ENCODE measurements around the gene WNT7A. TPM values are rescaled to one million over a fixed set of nuclear protein-coding genes. Genes with fewer than 3 reads are reported as not detected.

Gene WNT7A
- total RNA-seq, 2 donors from 2014 or later, result 0.11 TPM; not detected in 1

DNA sequence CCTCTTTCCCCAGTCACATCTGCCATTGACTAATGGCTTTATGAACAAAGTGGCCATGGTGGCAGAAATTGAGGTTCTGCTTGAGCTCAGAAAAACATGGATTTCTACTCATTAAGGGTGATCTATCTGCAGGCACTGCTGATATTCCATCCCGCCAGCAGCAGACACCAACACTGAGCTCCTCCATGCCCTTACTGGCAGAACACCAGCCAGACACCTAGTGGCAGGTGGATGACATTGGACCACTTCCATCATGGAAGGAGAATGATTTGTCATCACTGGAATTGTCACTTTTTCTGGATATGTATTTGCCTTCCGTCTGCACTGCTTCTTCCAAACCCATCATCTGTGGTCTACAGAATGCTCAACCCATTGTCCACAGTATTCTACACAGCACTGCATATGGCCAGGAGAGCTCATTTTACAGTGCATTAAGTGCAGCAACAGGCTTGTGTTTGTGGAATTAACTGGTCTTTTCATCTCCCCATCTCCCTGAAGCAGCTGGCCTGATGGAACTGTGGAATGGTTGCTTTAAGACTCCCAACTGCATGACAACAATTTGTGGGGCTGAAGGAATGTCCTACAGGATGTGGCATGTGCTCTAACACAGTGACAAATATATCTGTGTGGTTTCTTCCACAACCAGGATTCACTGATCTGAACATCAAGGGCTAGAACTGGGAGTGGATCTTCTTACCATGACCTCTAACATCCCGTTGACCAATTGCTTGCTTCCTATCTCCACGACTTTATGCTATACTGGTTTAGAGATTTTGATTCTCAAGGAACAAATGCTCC, 103.4 kb downstream of the WNT7A start:
- no peaks in the 10 kb centered on the region for H3K4me1 ChIP-seq (replicated peaks)
- intact Hi-C loops (cut with DNase I), result no loop called here
- H3K4me3 ChIP-seq, result no peak overlapping the region
- H3K9me3 ChIP-seq, result no peaks in the 10 kb centered on the region
- 90% methylated on average over 4 of the region's 4 CpGs for WGBS
- TF ChIP-seq POLR2AphosphoS5 (IDR thresholded peaks at IDR 0.05) (no peak), POLR2A (IDR thresholded peaks at IDR 0.05) (no peak), CTCF (IDR thresholded peaks at IDR 0.05) (no peak)
- no peaks in the 10 kb centered on the region for H3K27me3 ChIP-seq (replicated peaks; ENCODE audit: insufficient read depth)
- H3K27ac ChIP-seq, result no peak overlapping the region
- no peaks in the 10 kb centered on the region for H3K36me3 ChIP-seq
- DNase-seq (ENCODE audit: low spot score), result no peak

GRCh38 chr3:13772885-13773745, 106.8 kb downstream of the WNT7A start:
- no peaks in the 10 kb centered on the region for H3K9me3 ChIP-seq
- intact Hi-C loops (cut with DNase I), result no loop called here
- H3K4me1 ChIP-seq (replicated peaks), result no peaks in the 10 kb centered on the region
- no peak overlapping the region for H3K27ac ChIP-seq
- TF ChIP-seq POLR2A (IDR thresholded peaks at IDR 0.05) (no peak), POLR2AphosphoS5 (IDR thresholded peaks at IDR 0.05) (no peak), CTCF (IDR thresholded peaks at IDR 0.05) (no peak)
- H3K27me3 ChIP-seq (replicated peaks; ENCODE audit: insufficient read depth), result no peaks in the 10 kb centered on the region
- WGBS, result 93% methylated on average over 18 of the region's 18 CpGs
- H3K4me3 ChIP-seq, result no peak overlapping the region
- DNase-seq (ENCODE audit: low spot score), result no peak
- no peaks in the 10 kb centered on the region for H3K36me3 ChIP-seq

- Histone ChIP-seq H3K4me1 (replicated peaks) (no peaks in the 10 kb centered on the region), H3K9me3 (no peaks in the 10 kb centered on the region), H3K36me3 (no peaks in the 10 kb centered on the region), H3K27ac (no peak overlapping the region), H3K27me3 (replicated peaks; ENCODE audit: insufficient read depth) (no peaks in the 10 kb centered on the region), H3K4me3 (no peak overlapping the region)
- no peak for TF ChIP-seq POLR2AphosphoS5 (IDR thresholded peaks at IDR 0.05)
- no peak for TF ChIP-seq POLR2A (IDR thresholded peaks at IDR 0.05)
- no peak for TF ChIP-seq CTCF (IDR thresholded peaks at IDR 0.05)
- 88% methylated on average over 7 of the region's 7 CpGs for WGBS
- intact Hi-C loops (cut with DNase I), result no loop called here
- no peak for DNase-seq (ENCODE audit: low spot score)
Measured at GRCh38 chr3:13772321-13772745, 107.5 kb downstream of the WNT7A start.

- no peaks in the 10 kb centered on the region for H3K27me3 ChIP-seq (replicated peaks; ENCODE audit: insufficient read depth)
- TF ChIP-seq POLR2A (IDR thresholded peaks at IDR 0.05), result no peak
- no peak for TF ChIP-seq POLR2AphosphoS5 (IDR thresholded peaks at IDR 0.05)
- TF ChIP-seq CTCF (IDR thresholded peaks at IDR 0.05), result no peak
- H3K9me3 ChIP-seq, result no peaks in the 10 kb centered on the region
- 70% methylated on average over 9 of the region's 9 CpGs for WGBS
- no peaks in the 10 kb centered on the region for H3K4me1 ChIP-seq (replicated peaks)
- intact Hi-C loops (cut with DNase I), result no loop called here
- no peaks in the 10 kb centered on the region for H3K36me3 ChIP-seq
- DNase-seq (ENCODE audit: low spot score), result no peak
- no peak overlapping the region for H3K27ac ChIP-seq
- no peak overlapping the region for H3K4me3 ChIP-seq
Measured at GRCh38 chr3:13771496-13771895, 108.4 kb downstream of the WNT7A start.

Data from prostate gland (tissue), 2 donors.